HL-60 (cell line): ENCODE measurements around the gene CCDC146.

Experiments used
- DNase-seq, 2 experiments: peaks; one replicate each; pipeline ENCODE4 v3.0.0-alpha.2; 2010 to 2020; ENCODE audit warnings: low read depth in 1 of 2, low spot score in 1 of 2
- H3K27ac ChIP-seq: fragments of 250-450 bp; sonication (Bioruptor Pico); replicated peaks from 2 replicates; pipeline ENCODE4 v1.5.1; 2020; ENCODE audit warnings: mild to moderate bottlenecking, moderate library complexity
- H3K27me3 ChIP-seq: fragments of 250-450 bp; sonication (Bioruptor Pico); 2 replicates; pipeline ENCODE4 v1.5.1; 2021; ENCODE audit warnings: mild to moderate bottlenecking, moderate library complexity; ENCODE audit not compliant: insufficient read depth, poor library complexity, severe bottlenecking
- H3K4me3 ChIP-seq: replicated peaks from 2 replicates; pipeline ENCODE4 v1.5.1; 2011; ENCODE audit warnings: mild to moderate bottlenecking, control low read depth, low read length; ENCODE audit not compliant: insufficient read depth
- GABPA ChIP-seq: IDR thresholded peaks from 2 replicates; pipeline ENCODE4 v1.6.1; 2012; ENCODE audit warnings: low read depth
- POLR2AphosphoS5 ChIP-seq: IDR thresholded peaks from 2 replicates; pipeline ENCODE4 v1.6.1; 2012; ENCODE audit warnings: low read depth
- REST ChIP-seq: IDR thresholded peaks from 2 replicates; pipeline ENCODE4 v1.6.1; 2012; ENCODE audit warnings: low read depth; ENCODE audit not compliant: insufficient replicate concordance
- SPI1 ChIP-seq: IDR thresholded peaks from 2 replicates; pipeline ENCODE4 v1.6.1; 2012; ENCODE audit warnings: low read depth, mild to moderate bottlenecking, borderline replicate concordance
- TF ChIP-seq, protein P1 (sequence below): IDR thresholded peaks from one replicate; pipeline ENCODE4 v1.5.1; 2011; ENCODE audit warnings: low read length, control low read depth, inconsistent platforms; ENCODE audit not compliant: insufficient read depth

The CCDC146 gene

GRCh38 chr7:77247206-77247850, 124.9 kb downstream of the CCDC146 start:
- peak; percentile 73 to 90 for DNase-seq
- Histone ChIP-seq H3K27ac (no peak overlapping the region), H3K27me3 (no peaks in the 10 kb centered on the region), H3K4me3 (no peak overlapping the region)
- TF ChIP-seq, protein P1, sequence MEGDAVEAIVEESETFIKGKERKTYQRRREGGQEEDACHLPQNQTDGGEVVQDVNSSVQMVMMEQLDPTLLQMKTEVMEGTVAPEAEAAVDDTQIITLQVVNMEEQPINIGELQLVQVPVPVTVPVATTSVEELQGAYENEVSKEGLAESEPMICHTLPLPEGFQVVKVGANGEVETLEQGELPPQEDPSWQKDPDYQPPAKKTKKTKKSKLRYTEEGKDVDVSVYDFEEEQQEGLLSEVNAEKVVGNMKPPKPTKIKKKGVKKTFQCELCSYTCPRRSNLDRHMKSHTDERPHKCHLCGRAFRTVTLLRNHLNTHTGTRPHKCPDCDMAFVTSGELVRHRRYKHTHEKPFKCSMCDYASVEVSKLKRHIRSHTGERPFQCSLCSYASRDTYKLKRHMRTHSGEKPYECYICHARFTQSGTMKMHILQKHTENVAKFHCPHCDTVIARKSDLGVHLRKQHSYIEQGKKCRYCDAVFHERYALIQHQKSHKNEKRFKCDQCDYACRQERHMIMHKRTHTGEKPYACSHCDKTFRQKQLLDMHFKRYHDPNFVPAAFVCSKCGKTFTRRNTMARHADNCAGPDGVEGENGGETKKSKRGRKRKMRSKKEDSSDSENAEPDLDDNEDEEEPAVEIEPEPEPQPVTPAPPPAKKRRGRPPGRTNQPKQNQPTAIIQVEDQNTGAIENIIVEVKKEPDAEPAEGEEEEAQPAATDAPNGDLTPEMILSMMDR = peak; percentile 51
- TF ChIP-seq GABPA = no peak

- Histone ChIP-seq H3K27ac (no peak overlapping the region), H3K27me3 (no peaks in the 10 kb centered on the region), H3K4me3 (no peak overlapping the region)
- no peak for DNase-seq
- no peak for TF ChIP-seq POLR2AphosphoS5
Measured at GRCh38 chr7:77248154-77248553, 125.7 kb downstream of the CCDC146 start.

- H3K27ac ChIP-seq = no peak overlapping the region
- no peak for DNase-seq
- no peaks in the 10 kb centered on the region for H3K27me3 ChIP-seq
- no peak overlapping the region for H3K4me3 ChIP-seq
- TF ChIP-seq REST = no peak
- TF ChIP-seq, protein P1 = no peak
- no peak for TF ChIP-seq POLR2AphosphoS5
Measured at GRCh38 chr7:77252506-77252905, 130.1 kb downstream of the CCDC146 start.

- Histone ChIP-seq H3K27ac (no peak overlapping the region), H3K4me3 (no peak overlapping the region), H3K27me3 (no peaks in the 10 kb centered on the region)
- TF ChIP-seq SPI1 (no peak), GABPA (no peak), REST (no peak), POLR2AphosphoS5 (no peak)
- TF ChIP-seq, protein P1 = no peak
- no peak for DNase-seq
Measured at GRCh38 chr7:77253151-77253550, 130.7 kb downstream of the CCDC146 start.
